NCI-H226 (cell line): ENCODE data around the gene EXOC6B.

ENCODE experiments used
- DNase-seq: peaks from one replicate; pipeline ENCODE4 v3.0.0-alpha.2; 2015

Gene EXOC6B

DNA sequence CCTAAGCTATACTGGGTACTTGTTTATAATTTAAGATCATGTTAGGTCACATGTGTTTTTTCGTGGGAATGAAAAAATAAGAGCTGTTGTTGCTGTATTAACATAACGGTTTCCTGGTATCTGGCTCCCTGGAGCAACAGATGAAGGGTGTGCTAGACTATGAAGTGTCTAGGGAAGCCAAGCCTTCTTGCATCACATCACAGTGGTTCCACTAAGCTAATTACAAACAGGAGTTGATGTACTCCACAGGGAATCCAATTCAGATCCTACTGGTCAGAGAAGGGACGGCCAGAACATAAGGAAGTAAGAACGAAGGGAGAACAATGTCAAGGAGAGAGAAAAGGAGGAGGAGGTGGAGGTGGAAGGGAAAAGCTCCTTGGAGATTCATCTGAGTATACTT lies 485.2 kb downstream of the EXOC6B start:
- no peak for DNase-seq

DNA sequence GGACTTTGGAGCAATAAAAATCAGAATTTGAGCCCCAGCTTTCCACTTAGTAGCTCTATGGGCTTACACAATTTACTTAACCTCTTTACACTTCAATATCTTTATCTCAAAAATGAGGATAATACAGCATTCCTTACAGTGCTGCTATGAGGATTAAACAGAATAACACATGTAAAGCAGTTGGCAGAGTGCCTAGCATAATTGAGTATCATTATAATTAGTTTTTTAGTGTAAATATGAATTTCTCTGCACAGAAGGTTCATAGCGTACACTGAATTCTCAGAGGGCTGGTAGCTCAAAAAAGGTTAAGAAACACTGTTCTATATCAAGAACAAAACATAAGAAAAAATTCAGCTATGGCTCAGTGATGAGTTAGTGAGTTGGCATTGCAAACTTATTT lies 487.8 kb downstream of the EXOC6B start:
- no peak for DNase-seq

DNA sequence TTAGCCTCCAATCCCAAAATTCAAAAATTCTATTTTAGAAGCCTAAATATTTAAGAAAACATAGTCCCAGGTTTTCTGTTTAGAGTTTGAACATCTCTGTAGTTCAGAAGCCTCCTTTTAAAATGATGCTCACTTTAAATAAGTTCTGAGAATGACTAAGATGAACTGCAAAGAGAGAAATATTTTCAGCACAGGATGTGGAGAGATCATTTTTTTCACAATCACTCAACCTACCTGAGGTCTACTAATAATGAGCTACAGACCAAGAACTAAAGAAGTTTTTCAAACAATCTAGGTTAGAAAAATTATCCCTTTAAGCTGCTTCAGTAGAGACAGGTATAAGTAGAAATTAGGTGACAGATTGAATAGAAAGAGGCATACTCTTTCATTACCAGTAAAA lies 493.1 kb downstream of the EXOC6B start:
- DNase-seq, result no peak

DNA sequence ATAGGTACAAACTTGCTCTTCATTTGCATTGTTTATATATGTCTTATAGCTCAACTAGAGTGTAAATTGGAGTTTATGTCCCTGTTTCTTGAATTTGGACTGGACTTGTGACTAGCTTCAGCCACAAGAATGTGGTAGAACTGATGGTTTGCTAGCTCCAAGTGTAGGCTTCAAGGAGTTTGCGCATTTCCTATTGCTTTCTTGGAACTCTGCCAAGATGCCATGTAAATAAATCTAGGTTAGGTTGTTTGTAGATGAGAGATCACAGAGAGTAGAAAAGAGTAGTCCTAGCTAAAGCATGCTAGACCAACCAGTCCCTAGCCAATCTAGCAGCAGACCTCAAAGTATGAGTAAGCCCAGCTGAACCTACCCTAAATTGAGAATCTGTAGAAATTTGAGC lies 495.2 kb downstream of the EXOC6B start:
- no peak for DNase-seq

DNA sequence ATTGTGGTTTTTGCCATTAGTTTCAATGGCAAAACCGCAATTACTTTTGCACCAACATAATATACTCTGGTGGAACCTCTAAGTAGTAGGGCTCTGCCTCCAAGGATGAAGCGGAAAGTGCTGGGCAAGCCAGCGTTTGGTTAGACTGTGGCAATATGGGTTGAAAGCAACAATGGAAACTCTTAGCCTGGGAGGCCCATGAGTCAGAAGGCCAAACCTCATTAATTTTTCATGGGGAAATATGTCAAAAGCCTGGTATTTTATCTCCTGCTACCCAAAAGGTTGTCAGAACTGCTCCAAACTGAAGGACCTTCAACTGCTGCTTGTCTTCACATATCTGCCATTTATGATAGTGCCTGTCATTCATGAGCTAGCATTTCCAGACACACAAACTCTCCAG lies 499.1 kb downstream of the EXOC6B start:
- peak; percentile 69 for DNase-seq

DNA sequence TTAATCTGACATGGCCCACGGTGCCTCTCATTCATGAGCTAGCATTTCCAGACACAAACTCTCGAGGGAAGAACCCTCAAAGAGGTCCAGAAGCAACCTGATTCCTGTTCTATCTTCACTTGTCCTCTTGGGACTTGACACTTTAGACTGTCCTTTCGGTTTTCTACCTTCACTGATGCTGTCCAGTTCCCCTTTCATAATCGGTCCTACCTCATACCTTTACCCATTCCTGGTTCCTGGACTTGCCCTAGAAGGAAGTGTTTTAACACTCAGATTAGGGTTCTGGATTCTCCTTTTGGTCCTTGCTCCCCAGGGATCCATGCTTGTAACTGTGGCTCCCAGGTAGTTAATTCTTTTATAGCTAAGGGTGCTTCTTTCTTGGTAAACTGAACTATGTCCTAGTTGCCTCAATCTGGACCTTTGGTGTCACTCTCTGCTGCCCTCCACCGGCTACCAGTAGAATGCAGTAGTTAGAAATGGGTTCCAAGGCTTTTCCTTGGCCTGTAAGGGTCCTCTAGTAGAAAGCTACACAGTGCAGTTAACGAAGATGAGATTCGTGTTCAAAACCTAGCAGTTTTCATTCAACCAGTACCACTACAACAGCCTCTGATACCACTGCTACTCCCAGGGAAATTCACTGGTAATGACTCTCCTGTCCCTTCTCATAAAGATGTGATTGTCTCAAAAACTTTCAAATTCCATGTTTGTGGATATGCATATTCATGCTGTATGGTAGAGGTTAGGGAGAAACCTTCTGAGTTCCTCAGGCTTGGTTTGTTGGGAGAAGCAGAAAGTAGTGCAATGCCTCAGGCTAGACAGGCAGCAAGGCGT lies 500.0 kb downstream of the EXOC6B start:
- no peak for DNase-seq

DNA sequence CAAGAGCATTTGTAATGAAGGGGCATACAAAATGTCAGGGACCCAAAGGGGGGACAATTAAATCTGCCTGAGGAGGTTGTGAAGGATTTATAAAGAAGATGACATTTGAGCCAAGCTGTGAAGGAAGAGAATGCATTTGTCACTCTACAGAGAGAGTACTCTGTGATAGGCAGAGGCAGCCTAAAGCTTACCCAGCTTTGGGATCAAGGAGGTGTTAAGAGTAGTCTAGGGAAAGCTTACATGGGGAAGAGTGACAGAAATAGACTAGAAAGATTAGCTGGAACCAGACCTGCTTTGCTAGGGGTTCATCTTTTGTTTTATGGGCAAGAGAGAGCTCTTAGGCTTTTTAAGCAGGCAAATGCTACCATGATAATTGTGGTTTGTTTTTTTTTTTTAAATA lies 509.1 kb downstream of the EXOC6B start:
- DNase-seq, result no peak

DNA sequence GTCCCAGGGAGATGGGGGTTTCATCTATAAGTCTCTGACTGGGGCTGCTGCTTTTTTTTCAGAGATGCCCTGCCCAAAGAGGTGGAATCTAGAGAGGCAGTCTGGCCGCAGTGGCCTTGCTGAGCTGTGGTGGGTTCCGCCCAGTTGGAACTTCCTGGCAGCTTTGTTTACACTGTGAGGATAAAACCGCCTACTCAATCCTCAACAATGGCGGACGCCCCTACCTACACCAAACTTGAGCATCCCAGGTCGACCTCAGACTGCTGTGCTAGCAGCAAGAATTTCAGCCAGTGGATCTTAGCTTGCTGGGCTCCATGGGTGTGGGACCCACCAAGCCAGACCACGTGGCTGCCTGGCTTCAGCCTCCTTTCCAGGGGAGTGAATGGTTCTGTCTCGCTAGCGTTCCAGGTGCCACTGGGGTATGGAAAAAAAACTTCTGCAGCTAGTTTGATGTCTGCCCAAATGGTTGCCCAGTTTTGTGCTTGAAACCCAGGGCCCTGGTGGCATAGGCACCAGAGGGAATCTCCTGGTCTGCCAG lies 525.6 kb downstream of the EXOC6B start:
- no peak for DNase-seq

DNA sequence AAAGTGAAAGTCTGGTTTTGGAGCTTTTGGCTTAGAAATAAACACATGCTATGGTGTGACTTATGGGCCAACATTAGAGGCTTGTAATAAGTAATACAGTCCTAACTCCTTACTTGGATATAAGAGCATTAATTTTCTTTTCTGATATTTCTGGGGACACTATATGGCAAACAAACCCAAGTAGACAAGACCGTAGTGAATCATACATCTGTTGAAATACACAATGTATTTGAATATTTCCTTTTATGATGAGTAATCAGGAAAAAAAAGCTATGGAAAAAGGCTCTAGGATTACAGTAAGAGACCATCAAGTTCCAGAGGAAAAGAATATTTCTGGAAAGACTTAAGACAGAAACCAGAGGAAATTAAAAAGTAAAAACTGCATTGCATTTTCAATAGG lies 532.2 kb downstream of the EXOC6B start:
- DNase-seq, result peak; percentile 11

DNA sequence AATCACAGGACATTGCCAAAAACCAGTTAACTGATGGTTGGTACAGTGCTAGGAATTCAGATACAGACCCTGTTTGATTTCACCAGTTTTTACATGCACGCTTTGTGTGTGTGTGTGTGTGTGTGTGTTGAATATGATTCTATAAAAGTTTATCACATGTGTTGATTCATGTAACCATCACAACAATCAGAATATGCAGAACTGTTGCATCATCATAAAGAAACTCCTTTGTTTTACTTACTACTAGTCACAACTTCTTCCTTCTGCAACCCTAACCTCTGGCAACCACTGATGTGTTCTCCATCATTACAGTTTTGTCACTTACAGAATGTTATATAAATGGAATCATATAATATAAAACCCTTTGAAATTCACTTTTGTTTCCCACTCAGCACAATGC lies 533.4 kb downstream of the EXOC6B start:
- peak; percentile 26 for DNase-seq

DNA sequence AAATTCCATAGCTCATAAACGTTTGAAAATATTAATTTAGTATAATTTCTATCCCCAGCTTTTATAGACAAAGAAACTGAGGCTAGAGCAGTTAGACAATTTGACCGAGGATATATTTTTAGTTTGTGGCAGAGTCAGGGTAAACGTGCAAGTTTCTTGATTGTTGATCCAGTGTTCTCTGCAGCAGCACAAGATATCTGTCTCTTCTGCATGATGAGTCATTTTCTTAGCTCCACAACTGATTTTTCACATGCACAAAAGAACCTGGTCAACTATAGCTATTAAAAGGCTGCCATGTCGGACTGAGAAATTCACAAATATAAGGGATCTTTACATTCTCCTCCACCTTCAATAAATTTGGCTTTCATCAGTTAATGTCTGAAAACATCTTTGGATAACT lies 534.8 kb downstream of the EXOC6B start:
- DNase-seq, result no peak

DNA sequence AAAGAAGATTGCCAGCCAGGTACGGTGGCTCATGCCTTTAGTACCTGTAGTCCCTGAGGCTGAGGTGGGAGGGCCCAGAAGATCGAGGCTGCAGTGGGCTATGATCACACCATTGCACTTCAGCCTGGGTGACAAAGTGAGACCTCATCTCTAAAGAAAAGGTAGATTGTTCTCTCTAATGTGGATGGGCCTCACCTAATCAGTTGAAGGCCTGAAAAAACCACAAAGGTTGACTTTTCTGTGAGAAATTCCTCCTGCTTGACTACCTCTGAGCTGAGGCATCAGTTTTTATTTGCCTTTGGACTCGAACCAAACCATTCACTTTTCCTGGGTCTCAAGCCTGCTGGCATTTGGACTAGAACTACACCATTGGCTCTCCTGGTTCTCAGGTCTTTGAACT lies 536.1 kb downstream of the EXOC6B start:
- DNase-seq, result no peak

DNA sequence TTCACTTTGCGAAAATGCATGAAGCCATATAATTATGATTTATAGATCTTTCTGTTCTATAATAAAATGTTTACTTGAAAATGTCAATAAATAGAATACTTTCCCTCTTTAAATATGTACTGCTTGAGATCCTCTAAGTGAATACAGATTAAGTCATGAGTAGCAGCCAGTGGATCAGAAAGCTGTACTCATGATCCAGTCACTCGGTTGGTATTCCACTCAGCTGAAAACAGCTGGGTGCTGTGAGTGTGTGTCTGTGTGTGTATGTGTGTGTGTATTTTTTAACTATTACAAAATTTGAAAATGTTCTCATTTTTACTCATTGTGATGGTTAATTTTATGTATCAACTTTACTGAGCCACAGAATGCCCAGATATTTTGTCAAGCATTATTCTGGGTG lies 536.5 kb downstream of the EXOC6B start:
- DNase-seq, result no peak

DNA sequence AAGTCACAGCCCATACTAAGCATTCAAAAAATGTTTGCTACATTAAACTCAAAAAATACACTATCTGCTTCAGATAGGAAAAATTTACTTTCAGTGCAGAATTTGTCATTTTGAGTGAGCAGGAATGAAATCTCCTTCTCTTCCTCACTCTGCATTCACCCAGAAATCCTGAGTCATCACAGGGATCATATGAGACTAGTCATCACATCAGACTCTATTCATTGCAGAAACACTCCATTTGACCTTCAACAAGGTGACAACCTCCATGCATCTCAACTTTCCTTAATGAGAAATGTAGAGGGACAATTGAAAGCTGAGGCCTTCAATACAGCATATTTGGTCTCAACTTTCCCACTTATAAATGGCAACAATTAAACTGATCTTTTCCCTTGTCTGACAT lies 547.8 kb downstream of the EXOC6B start:
- peak; percentile 46 for DNase-seq

DNA sequence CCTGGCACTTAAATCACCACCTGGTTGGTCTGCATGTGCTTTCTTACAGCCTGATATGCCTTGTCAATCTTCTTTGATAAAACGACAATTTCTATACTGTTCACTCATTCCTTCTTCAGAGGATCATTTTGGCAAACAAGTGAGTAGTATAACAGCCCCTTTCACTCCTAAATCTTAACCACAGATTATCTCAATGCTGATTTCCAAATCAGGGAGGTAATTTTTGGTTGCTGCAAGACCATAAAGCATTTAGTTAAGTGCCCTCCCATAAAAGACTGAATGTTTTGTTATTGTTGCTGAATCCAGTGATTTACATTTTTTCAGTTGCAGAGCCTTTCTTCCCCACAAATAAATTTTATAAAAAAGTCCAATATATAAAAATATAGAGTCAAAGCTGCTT lies 549.0 kb downstream of the EXOC6B start:
- peak; percentile 16 for DNase-seq

DNA sequence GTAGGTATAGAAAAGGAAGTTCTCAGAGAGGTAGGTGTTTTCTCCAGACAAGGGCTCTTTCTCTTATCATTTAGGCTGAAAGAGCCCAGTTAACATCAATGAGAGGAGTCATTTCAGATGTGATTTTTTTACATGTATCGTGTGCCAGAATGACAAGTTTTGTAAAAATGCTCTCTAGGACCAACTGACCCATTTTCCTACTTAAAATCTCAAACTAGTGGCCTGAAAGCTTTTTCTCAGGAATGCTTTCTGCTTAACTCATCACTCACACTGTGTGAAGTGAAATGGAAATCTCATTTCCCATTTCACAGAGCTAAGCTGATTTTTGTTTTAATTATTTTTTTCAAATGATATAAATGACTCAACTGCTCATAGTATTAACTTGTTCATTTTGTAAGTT lies 549.5 kb downstream of the EXOC6B start:
- no peak for DNase-seq

DNA sequence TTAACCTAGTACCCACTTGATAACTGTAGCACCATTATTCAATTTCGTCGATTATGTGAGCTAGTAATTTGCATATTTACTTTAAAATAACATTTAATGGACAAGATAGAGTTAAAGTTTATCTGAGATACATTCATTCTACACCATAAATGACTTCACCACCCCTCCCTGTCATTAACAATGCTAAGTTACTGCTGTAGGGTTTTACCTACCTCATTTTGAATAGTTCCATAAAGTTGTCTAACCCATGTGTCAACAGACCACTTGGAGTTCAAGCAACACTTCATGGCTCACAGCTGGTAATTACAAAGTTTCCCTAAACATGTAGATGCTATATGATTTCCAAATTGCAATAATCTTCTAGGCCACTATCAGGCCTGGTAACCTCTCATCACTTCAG lies 550.7 kb downstream of the EXOC6B start:
- DNase-seq, result no peak

DNA sequence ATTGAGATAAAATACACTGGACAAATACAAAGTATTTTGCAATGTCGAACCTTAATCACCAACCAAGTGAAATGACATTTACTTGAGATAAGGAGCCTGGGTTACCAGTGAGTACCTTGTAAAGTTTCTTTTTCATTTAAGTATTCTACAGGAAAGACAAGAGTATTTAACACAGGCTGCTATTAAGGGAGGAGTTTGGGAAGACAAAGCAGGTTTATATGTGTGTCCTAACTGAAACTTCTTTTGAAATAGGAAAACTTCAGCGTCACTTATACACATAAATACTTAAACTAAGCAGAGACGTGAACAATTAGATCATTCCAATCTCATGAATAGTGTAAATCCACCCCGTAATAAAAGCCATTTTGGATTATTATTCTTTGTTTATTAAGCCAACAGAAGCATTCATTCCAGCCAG lies 551.4 kb downstream of the EXOC6B start:
- peak; percentile 17 for DNase-seq

DNA sequence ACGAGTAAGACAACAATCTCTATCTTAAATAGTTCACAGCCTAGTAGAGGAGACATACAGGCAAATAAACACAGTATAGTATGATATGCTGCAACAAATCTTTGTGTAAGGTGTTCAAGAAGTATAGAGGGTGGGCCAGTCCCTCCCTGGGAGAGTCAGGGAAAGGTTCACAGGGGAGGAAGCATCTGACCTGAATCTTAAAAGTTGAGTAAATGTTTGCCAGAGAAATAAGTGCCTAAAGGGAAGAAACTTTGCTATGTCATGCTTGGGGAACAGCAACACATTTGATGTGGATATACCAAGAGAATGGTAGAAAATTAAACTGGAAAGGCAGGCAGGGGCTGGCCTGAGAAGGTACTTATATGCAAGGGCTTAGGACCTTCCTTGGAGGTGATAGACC lies 552.4 kb downstream of the EXOC6B start:
- DNase-seq, result no peak

DNA sequence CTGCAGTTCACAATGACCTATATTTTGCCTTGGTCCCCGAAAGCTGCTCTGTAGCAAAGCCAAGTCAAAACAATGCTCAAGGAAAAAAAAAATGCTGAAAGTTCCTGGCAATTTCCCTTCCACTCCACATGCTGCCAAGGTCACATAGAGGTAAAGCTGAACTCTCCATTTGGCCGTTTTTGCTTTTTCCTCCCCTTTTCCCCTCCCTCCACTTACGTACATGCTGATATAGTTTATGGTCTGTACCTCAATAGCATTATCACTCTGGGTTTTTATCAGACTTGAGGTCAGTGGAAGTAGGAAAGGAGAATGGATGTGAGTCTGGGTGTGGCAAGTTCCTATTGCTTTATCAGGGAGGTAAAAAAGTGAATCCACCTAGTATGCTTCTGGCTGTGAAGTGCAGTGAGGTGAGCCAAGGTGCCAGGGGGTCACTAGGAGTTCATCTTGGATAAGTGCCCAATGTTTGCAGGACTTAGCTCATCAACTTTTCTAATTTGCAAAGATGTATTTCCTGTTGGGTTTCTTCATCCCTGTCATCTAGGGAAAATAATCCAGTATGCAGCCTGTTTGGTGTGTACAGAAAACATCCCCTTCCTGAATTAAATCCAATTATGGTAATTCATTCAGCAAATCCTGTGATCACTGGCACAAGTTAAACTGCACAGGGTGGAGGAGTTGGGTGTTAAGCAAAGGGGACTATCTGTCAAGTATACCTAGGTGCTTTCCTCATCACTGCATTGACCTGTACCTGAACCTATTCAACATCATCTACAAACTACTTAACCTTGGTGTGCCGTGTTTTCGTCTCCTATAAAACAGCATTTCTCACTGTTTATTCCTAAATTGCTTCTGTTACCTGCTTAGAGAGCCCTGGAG lies 553.8 kb downstream of the EXOC6B start:
- peak; percentile 82 for DNase-seq

DNA sequence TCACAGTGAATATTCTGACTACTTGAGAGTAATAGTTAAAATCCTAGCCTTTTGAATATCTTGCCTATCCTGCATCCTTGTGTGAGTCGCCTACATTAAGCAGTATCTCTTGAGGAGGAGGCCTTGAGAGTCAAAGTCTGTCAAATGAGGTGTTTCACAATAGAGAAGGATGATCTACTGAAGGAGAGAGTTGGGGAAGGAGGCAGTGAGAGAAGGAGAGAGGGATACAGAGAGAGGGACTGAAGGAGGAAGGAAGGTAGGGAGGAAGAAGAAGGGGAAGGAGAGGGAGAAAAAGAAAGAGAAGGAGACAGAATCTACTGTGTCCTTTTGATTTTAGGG lies 554.6 kb downstream of the EXOC6B start:
- DNase-seq, result peak; percentile 36

DNA sequence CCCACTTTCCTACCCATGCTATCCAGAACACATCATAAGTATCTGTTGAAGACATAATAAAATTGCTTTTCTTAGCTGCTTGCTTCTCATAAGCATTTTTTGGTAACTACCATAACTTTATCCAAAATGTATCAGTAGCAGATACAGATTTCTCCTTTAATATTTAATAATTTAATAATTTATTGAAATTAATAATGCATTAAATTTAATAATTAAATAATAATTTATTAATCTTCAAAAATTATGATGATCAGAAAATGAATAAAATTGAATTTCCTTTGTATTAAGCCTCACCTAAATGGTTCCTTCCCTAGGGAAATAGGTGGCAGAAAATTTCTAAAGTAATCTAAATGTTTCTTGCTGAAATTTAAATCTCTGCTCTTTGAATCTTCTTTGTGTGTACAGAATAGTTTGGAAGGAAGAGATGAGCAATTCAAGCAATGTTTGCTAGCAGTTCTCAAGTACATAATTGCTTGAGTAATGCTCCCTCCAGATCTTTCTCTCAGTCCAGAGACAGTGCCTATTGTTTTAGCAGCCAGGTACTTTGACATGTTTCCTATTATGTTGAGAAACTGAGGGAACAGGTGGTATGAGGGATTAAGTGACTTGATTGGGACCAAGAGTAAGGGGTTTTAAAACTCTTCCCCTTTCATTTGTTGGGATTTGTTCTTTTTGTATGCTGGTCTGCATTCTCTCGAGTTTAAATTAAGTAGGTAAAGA lies 555.1 kb downstream of the EXOC6B start:
- no peak for DNase-seq

DNA sequence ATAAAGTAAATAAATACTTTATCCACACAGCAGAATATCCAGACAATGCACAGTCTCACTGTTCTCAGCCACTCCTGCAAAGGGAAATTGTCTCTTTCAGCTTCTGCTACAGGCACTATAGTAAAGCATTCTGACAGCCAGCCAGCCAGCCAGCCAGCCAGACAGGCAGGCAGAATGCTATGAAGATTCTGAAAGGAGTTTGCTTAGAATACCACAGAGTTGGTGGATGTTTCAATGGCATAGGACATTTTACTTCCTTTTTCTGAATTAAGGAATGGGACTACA lies 562.1 kb downstream of the EXOC6B start:
- no peak for DNase-seq
